BE2C (cell line): ENCODE results near the gene KLHL10.
"Not testable (repeated sequence)": the region's sequence is repeated elsewhere in the genome, so short reads cannot be mapped to it uniquely, and the experiment has no call there.

Experiments used
- DNase-seq: peaks from one replicate; pipeline ENCODE4 v3.0.0-alpha.2; 2020
- H3K27me3 ChIP-seq: fragments of 250-450 bp; sonication (Bioruptor Pico); 2 replicates; pipeline ENCODE4 v1.5.1; 2020; ENCODE audit warnings: mild to moderate bottlenecking
- H3K36me3 ChIP-seq: fragments of 250-450 bp; sonication (Bioruptor Pico); 2 replicates; pipeline ENCODE4 v1.5.1; 2020; ENCODE audit warnings: mild to moderate bottlenecking
- H3K4me1 ChIP-seq: fragments of 250-450 bp; sonication (Bioruptor Pico); 2 replicates; pipeline ENCODE4 v1.5.1; 2020
- H3K4me3 ChIP-seq: 2 replicates; pipeline ENCODE4 v1.5.1; 2011; ENCODE audit warnings: low read depth, low read length
- H3K9me3 ChIP-seq: fragments of 250-450 bp; sonication (Bioruptor Pico); 2 replicates; pipeline ENCODE4 v1.5.1; 2020
- TF ChIP-seq, protein P1 (sequence below): IDR thresholded peaks from 2 replicates; pipeline ENCODE4 v1.5.1; 2012; ENCODE audit warnings: mild to moderate bottlenecking, low read depth, low read length

The KLHL10 gene

DNA sequence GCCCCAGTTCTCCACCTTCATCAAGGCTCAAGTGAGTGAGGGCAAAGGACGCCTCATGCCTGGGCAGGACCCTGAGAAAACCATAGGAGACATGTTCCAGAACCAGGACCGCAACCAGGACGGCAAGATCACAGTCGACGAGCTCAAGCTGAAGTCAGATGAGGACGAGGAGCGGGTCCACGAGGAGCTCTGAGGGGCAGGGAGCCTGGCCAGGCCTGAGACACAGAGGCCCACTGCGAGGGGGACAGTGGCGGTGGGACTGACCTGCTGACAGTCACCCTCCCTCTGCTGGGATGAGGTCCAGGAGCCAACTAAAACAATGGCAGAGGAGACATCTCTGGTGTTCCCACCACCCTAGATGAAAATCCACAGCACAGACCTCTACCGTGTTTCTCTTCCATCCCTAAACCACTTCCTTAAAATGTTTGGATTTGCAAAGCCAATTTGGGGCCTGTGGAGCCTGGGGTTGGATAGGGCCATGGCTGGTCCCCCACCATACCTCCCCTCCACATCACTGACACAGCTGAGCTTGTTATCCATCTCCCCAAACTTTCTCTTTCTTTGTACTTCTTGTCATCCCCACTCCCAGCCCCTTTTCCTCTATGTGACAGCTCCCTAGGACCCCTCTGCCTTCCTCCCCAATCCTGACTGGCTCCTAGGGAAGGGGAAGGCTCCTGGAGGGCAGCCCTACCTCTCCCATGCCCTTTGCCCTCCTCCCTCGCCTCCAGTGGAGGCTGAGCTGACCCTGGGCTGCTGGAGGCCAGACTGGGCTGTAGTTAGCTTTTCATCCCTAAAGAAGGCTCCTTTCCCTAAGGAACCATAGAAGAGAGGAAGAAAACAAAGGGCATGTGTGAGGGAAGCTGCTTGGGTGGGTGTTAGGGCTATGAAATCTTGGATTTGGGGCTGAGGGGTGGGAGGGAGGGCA, 15.1 kb upstream of the KLHL10 start:
- no peaks in the 10 kb centered on the region for H3K4me1 ChIP-seq

DNA sequence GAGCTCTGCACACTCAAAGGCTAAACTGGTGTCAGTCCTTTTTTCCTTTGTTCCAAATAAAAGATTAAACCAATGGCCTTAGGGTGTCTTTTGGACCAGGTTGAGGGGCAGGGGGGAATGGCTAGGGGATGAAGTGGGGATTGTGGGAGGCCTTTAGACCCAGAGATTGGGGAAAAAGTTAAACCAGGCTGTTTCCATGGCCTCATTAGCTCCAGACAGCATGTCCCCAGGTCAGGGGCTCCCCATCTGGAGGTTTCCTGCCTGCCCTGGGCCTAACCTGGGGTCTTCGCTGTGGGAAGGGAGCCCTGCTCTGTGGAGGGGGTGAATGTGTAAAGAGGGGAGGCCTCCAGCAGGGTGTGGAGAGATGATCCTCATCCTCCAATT, 14.5 kb upstream of the KLHL10 start:
- Histone ChIP-seq H3K9me3 (no peaks in the 10 kb centered on the region), H3K36me3 (peaks cover 47% of the 10 kb centered on the region), H3K4me3 (no peak overlapping the region), H3K27me3 (no peaks in the 10 kb centered on the region), H3K4me1 (no peaks in the 10 kb centered on the region)
- no peak for DNase-seq
- TF ChIP-seq, protein P1, sequence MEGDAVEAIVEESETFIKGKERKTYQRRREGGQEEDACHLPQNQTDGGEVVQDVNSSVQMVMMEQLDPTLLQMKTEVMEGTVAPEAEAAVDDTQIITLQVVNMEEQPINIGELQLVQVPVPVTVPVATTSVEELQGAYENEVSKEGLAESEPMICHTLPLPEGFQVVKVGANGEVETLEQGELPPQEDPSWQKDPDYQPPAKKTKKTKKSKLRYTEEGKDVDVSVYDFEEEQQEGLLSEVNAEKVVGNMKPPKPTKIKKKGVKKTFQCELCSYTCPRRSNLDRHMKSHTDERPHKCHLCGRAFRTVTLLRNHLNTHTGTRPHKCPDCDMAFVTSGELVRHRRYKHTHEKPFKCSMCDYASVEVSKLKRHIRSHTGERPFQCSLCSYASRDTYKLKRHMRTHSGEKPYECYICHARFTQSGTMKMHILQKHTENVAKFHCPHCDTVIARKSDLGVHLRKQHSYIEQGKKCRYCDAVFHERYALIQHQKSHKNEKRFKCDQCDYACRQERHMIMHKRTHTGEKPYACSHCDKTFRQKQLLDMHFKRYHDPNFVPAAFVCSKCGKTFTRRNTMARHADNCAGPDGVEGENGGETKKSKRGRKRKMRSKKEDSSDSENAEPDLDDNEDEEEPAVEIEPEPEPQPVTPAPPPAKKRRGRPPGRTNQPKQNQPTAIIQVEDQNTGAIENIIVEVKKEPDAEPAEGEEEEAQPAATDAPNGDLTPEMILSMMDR = no peak

More for the DNA sequence above, 15.1 kb upstream of the KLHL10 start:
- no peak for DNase-seq
- no peak overlapping the region for H3K4me3 ChIP-seq
- H3K36me3 ChIP-seq = peaks cover 43% of the 10 kb centered on the region
- TF ChIP-seq, protein P1 = no peak
- H3K27me3 ChIP-seq = no peaks in the 10 kb centered on the region
- no peaks in the 10 kb centered on the region for H3K9me3 ChIP-seq

DNA sequence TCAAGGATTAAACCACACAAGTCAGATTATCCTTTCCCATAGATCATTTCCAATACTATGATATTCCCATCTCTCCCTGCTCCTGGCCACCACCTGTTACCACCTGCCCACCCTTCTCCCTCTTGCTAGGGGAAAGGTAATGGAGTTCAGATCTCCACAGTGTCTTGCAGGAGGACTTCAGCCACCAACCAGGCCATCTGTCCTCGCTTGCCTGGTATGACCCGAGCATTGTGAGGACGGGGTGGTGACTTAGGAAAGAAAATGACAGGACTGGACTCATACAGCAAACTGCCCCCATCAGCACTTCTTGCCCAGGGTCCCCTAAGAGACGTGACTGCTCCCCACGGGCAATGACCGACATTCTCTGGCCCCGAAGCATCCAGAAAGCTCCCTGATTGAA, 14.0 kb upstream of the KLHL10 start:
- H3K36me3 ChIP-seq = peaks cover 47% of the 10 kb centered on the region
- H3K27me3 ChIP-seq = no peaks in the 10 kb centered on the region
- no peaks in the 10 kb centered on the region for H3K4me1 ChIP-seq
- TF ChIP-seq, protein P1 = no peak
- no peaks in the 10 kb centered on the region for H3K9me3 ChIP-seq
- no peak for DNase-seq
- no peak overlapping the region for H3K4me3 ChIP-seq

DNA sequence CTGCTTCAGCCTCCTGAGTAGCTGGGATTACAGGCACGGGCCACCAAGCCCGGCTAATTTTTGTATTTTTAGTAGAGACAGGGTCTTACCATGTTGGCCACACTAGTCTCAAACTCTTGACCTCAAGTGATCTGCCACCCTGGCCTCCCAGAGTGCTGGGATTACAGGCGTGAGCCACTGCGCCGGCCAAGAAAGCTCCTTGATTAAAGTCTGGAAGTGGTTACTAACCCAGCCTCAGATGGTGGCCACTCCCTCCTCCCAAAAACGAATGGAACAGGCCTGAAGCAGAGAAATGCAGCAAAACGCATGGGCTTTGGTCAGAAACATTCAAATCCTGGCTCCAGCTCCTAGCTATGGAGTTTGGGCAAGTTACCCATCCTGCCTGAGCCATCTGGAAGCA, 13.5 kb upstream of the KLHL10 start:
- TF ChIP-seq, protein P1 = no peak
- Histone ChIP-seq H3K36me3 (peaks cover 51% of the 10 kb centered on the region), H3K4me3 (no peak overlapping the region), H3K27me3 (no peaks in the 10 kb centered on the region), H3K9me3 (no peaks in the 10 kb centered on the region), H3K4me1 (no peaks in the 10 kb centered on the region)
- DNase-seq = no peak

DNA sequence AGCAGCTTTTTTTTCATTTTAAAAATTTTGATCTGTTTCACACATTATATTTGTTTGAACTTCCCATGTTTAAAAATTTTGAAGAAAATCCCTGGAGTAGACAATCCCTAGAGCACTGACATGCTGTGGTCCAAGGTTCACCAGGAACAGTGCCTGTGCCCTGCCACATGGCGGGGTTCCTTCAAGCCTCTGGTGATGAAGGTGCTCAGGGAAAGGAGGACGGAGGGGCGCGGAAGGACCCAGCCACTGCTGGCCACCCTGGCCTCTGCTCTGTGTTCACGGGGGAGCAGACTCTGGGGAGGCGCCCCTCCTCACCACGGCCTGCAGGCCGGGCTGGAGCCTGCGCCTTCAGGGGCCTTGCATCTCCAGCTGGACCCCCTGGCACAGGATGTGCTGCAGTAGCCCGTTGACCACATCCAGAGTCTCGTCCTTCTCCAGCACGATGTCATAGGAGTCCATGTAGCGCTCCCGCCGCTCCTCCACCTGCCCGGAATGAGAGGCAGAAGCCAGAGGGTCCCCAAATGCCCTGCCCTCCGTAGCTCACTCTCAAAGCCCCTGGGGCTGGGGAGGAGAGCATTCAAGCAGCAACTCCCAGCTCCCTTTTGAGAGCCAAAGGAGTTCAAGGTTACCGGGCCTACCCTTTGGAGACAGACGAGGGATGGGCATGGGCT, 12.3 kb upstream of the KLHL10 start:
- H3K4me1 ChIP-seq = no peaks in the 10 kb centered on the region
- peaks cover 51% of the 10 kb centered on the region for H3K36me3 ChIP-seq
- H3K27me3 ChIP-seq = no peaks in the 10 kb centered on the region
- TF ChIP-seq, protein P1 = no peak
- H3K4me3 ChIP-seq = no peak overlapping the region
- no peaks in the 10 kb centered on the region for H3K9me3 ChIP-seq
- no peak for DNase-seq

DNA sequence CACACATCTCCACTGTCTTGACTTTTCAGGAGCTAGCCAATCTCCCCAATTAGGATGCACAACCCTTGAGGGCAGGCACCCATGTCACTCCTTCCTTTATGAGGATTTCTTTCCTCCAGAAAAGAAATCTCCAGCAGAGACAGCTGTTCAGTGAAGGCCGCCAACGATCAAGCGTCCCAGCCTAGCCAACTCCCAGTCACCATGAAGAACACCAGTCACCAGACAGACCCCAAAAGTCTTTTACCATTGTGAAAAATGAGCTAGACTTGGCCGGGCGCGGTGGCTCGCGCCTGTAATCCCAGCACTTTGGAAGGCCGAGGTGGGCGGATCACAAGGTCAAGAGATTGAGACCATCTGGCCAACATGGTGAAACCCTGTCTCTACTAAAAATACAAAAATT, 7.7 kb upstream of the KLHL10 start:
- not testable (repeated sequence) for H3K4me3 ChIP-seq, H3K4me1 ChIP-seq, DNase-seq, H3K27me3 ChIP-seq, H3K9me3 ChIP-seq
- peaks cover 62% of the 10 kb centered on the region for H3K36me3 ChIP-seq
